OCI-LY1 (cell line): Measurements from ENCODE around the gene PTPRF.

Experiments
- H2AFZ ChIP-seq: fragments of 200-600 bp; sonication (generic), shearing (Covaris generic); 2 replicates; pipeline ENCODE4 v1.6.0; 2014; ENCODE audit warnings: antibody characterized with exemption, mild to moderate bottlenecking, low read length
- H3F3A ChIP-seq: fragments of 200-600 bp; sonication (generic), shearing (Covaris generic); 2 replicates; pipeline ENCODE4 v1.6.0; 2014; ENCODE audit warnings: mild to moderate bottlenecking, antibody characterized with exemption, low read length, moderate library complexity; ENCODE audit not compliant: insufficient read depth
- H3K27ac ChIP-seq: fragments of 200-600 bp; sonication (generic); 2 replicates; pipeline ENCODE4 v1.5.1; 2014; ENCODE audit warnings: low read length, mixed run types, mild to moderate bottlenecking, low read depth; ENCODE audit not compliant: poor library complexity, severe bottlenecking
- H3K27me3 ChIP-seq: fragments of 200-600 bp; sonication (generic); 2 replicates; pipeline ENCODE4 v1.6.0; 2014; ENCODE audit warnings: antibody characterized with exemption, mild to moderate bottlenecking, low read length, moderate library complexity; ENCODE audit not compliant: insufficient read depth
- H3K36me3 ChIP-seq: fragments of 200-600 bp; sonication (generic); 2 replicates; pipeline ENCODE4 v1.6.1; 2014; ENCODE audit warnings: mild to moderate bottlenecking, antibody characterized with exemption, low read length, moderate library complexity, mixed read lengths; ENCODE audit not compliant: insufficient read depth
- H3K4me1 ChIP-seq: fragments of 200-600 bp; sonication (generic); 2 replicates; pipeline ENCODE4 v1.5.1; 2014; ENCODE audit warnings: mild to moderate bottlenecking, low read length, moderate library complexity; ENCODE audit not compliant: insufficient read depth, severe bottlenecking
- H3K4me2 ChIP-seq: fragments of 200-600 bp; sonication (generic), shearing (Covaris generic); 2 replicates; pipeline ENCODE4 v1.6.1; 2014; ENCODE audit warnings: low read length
- H3K4me3 ChIP-seq: fragments of 200-600 bp; sonication (generic); 2 replicates; pipeline ENCODE4 v1.5.1; 2014; ENCODE audit warnings: low read length, low read depth, mild to moderate bottlenecking, mixed read lengths; ENCODE audit not compliant: poor library complexity, severe bottlenecking
- H3K79me2 ChIP-seq: fragments of 200-600 bp; shearing (Covaris generic); 2 replicates; pipeline ENCODE4 v1.6.1; 2016; ENCODE audit warnings: mixed run types, low read length, mixed read lengths; ENCODE audit not compliant: insufficient read depth
- H3K9ac ChIP-seq: fragments of 200-600 bp; sonication (generic), shearing (Covaris generic); 2 replicates; pipeline ENCODE4 v1.6.1; 2014; ENCODE audit warnings: mild to moderate bottlenecking, low read length, mixed read lengths
- H3K9me2 ChIP-seq: fragments of 200-600 bp; sonication (generic), shearing (Covaris generic); 2 replicates; pipeline ENCODE4 v1.6.1; 2014; ENCODE audit warnings: low read depth, mild to moderate bottlenecking, low read length, mixed read lengths
- H3K9me3 ChIP-seq: fragments of 200-600 bp; shearing (Covaris generic); 2 replicates; pipeline ENCODE4 v1.6.1; 2014; ENCODE audit warnings: low read length, mixed read lengths
- H4K20me1 ChIP-seq: fragments of 200-600 bp; sonication (generic), shearing (Covaris generic); 2 replicates; pipeline ENCODE4 v1.6.0; 2016; ENCODE audit warnings: mild to moderate bottlenecking, low read length; ENCODE audit not compliant: insufficient read depth
- EZH2 ChIP-seq: fragments of 200-600 bp; sonication (generic), shearing (Covaris generic); IDR thresholded peaks from 2 replicates; pipeline ENCODE4 v1.8.0; 2017; ENCODE audit warnings: borderline replicate concordance, mixed run types, mild to moderate bottlenecking, antibody characterized with exemption, low read length, moderate library complexity, mixed read lengths
- TF ChIP-seq, protein P1 (sequence below): fragments of 200-600 bp; sonication (generic), shearing (Covaris generic); IDR thresholded peaks from 2 replicates; pipeline ENCODE4 v1.5.1; 2017; ENCODE audit warnings: mild to moderate bottlenecking, antibody characterized with exemption, low read length, moderate library complexity, mixed read lengths

Gene PTPRF

DNA sequence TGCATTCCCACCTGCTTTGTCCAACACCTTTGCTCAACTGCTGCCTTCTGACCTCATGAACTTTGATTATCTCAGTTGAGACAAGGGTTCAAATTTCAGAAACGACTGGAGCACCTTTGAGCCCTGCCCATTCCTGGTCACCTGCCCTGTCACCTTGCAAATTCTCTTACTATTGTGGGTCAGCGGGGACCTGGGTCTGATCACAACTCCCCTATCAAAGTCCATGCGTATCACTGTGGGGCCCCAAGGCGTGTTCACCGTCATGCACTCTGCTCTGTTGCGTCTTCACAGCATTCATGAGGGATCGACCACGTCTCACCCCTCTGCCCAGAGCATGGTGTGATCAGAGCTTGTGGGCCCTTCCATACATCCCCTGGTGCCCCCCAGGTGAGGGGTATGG lies 12.9 kb downstream of the PTPRF start:
- TF ChIP-seq, protein P1, sequence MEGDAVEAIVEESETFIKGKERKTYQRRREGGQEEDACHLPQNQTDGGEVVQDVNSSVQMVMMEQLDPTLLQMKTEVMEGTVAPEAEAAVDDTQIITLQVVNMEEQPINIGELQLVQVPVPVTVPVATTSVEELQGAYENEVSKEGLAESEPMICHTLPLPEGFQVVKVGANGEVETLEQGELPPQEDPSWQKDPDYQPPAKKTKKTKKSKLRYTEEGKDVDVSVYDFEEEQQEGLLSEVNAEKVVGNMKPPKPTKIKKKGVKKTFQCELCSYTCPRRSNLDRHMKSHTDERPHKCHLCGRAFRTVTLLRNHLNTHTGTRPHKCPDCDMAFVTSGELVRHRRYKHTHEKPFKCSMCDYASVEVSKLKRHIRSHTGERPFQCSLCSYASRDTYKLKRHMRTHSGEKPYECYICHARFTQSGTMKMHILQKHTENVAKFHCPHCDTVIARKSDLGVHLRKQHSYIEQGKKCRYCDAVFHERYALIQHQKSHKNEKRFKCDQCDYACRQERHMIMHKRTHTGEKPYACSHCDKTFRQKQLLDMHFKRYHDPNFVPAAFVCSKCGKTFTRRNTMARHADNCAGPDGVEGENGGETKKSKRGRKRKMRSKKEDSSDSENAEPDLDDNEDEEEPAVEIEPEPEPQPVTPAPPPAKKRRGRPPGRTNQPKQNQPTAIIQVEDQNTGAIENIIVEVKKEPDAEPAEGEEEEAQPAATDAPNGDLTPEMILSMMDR: no peak
- TF ChIP-seq EZH2: no peak
- H3K27me3 ChIP-seq: no peaks in the 10 kb centered on the region
- no peaks in the 10 kb centered on the region for H3K4me1 ChIP-seq
- H3K36me3 ChIP-seq: no peaks in the 10 kb centered on the region
- H3K27ac ChIP-seq: no peak overlapping the region
- no peaks in the 10 kb centered on the region for H3F3A ChIP-seq
- H3K4me3 ChIP-seq: no peak overlapping the region
- H3K79me2 ChIP-seq: no peaks in the 10 kb centered on the region
- no peaks in the 10 kb centered on the region for H3K9me3 ChIP-seq
- no peak overlapping the region for H2AFZ ChIP-seq
- H3K9me2 ChIP-seq: no peaks in the 10 kb centered on the region
- no peak overlapping the region for H3K4me2 ChIP-seq
- H4K20me1 ChIP-seq: no peaks in the 10 kb centered on the region
- H3K9ac ChIP-seq: no peak overlapping the region

DNA sequence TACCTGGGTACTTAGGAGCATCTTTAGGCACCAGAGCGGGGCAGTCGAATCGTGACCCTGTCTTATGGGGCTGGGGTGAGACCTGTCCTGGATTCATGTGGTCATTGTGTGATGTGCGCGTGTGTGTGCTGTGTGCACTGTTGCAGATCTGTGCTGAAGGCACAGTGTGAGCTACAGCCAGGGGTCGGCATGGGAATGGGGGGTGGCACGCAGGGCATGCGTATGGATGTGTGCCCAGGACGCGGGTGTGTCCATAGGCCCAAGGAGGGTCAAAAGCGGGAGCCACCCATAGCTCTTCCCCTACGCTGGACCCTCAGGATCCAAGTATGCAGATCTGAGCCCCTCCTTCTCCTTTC lies 14.6 kb downstream of the PTPRF start:
- H2AFZ ChIP-seq: no peak overlapping the region
- H3F3A ChIP-seq: no peaks in the 10 kb centered on the region
- H3K9me3 ChIP-seq: no peaks in the 10 kb centered on the region
- H4K20me1 ChIP-seq: no peaks in the 10 kb centered on the region
- H3K4me2 ChIP-seq: no peak overlapping the region
- no peaks in the 10 kb centered on the region for H3K79me2 ChIP-seq
- H3K36me3 ChIP-seq: no peaks in the 10 kb centered on the region
- no peak for TF ChIP-seq EZH2
- TF ChIP-seq, protein P1: no peak
- no peaks in the 10 kb centered on the region for H3K27me3 ChIP-seq
- H3K27ac ChIP-seq: no peak overlapping the region
- no peaks in the 10 kb centered on the region for H3K9me2 ChIP-seq
- no peak overlapping the region for H3K9ac ChIP-seq
- H3K4me3 ChIP-seq: no peak overlapping the region
- H3K4me1 ChIP-seq: peaks cover under 1% of the 10 kb centered on the region

DNA sequence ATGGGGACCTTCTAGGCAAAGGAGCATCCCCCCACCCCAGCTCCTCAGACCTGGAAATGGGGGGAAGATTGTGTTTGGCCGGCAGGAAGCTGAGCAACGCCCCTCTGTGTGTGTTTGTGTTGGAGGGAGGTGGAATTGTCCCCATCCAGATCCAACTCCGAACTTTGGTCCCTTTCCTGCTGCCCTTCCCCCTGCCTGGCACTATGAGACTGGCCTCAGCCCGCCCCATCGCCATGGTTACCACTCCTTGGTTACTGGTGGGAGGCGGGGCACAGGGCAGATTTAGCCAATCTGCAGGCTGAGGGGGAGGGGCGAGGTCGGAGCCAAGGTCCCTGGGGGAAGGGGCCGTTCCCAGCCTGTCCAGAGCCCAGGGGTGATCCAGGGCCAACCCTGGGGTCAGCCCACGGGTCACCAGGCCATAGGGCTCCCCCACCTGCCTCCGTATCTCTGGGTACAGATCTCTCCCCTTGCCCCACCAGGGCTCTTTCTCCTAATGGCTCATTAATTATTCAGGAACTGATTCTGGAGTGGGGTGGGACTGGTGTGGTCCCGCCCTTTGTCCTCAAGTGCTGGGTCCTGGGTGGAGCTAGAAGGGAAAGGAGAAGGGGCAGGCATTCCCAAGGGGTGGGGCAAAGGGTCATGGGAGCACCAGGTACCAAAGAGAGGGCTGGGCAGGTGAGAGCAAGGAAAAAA lies 15.2 kb downstream of the PTPRF start:
- Histone ChIP-seq H3K27me3 (no peaks in the 10 kb centered on the region), H3K27ac (no peak overlapping the region), H3K4me2 (no peak overlapping the region), H3K79me2 (no peaks in the 10 kb centered on the region), H3K36me3 (no peaks in the 10 kb centered on the region), H3K9me2 (no peaks in the 10 kb centered on the region), H3F3A (no peaks in the 10 kb centered on the region), H3K4me3 (no peak overlapping the region), H3K9ac (no peak overlapping the region), H3K9me3 (no peaks in the 10 kb centered on the region), H2AFZ (no peak overlapping the region), H3K4me1 (peaks cover 3% of the 10 kb centered on the region), H4K20me1 (no peaks in the 10 kb centered on the region)
- TF ChIP-seq EZH2: no peak
- TF ChIP-seq, protein P1: no peak
